K562 (cell line): Measurements from ENCODE around the gene GPR137C. TPM values are rescaled to one million over a fixed set of nuclear protein-coding genes. Genes with fewer than 3 reads are reported as not detected.

Experiments used
- ATAC-seq: fragments of 200-7000 bp; cut with Tn5 transposase; 3 replicates; pipeline ENCODE4 v1.9.1; 2020; ENCODE audit warnings: moderate library complexity
- BruUV-seq: library from RNA; stranded (reverse); fragments of 400-500 nt; replicated peaks from 2 replicates; lab custom pipeline; 2021; lab: Mats Ljungman, UMichigan
- CTCF ChIA-PET: fragments of 300-600 bp; formaldehyde crosslinking; extraction: SDS; loops from one replicate; lab custom pipeline; 2021; ENCODE audit warnings: low intra/inter-chr PET ratio; lab: Yijun Ruan, JAX
- POLR2A ChIA-PET: fragments of 300-600, 350-650 bp; sonication (Branson Sonifier 250); formaldehyde crosslinking; extraction: SDS; loops from one replicate; lab custom pipeline; 2021; ENCODE audit warnings: antibody characterized with exemption, inconsistent platforms; lab: Yijun Ruan, JAX
- DNase-seq, 4 experiments: peaks; one replicate each; pipeline versions ENCODE4 v3.0.0 to v3.0.0-alpha.2; 2011 to 2018; ENCODE audit warnings: low spot score in 3 of 4, mixed read lengths in 3 of 4; ENCODE audit errors: extremely low read depth in 1 of 4
- FAIRE-seq: peaks from 2 replicates; lab custom pipeline; 2011; peaks lifted over from hg19 to GRCh38; lab: Jason Lieb, UNC
- H2AFZ ChIP-seq: 2 replicates; pipeline ENCODE4 v1.6.0; 2011; ENCODE audit warnings: low read depth, low read length, control low read depth, inconsistent platforms
- H3K27ac ChIP-seq: fragments of 200-600 bp; 3 replicates; pipeline ENCODE4 v1.8.0; 2011; ENCODE audit warnings: low read depth, mild to moderate bottlenecking, control low read depth, inconsistent platforms, low read length, moderate library complexity, mixed read lengths; ENCODE audit errors: extremely low read depth
- H3K27me3 ChIP-seq, 2 experiments: fragments of 300-600 bp in 1 of 2; 2 replicates in 1 of 2; 3 replicates in 1 of 2; pipeline versions ENCODE4 v1.6.0 to v1.8.0; 2011; ENCODE audit warnings: inconsistent platforms in 2 of 2, low read length in 2 of 2, mild to moderate bottlenecking in 1 of 2, mixed read lengths in 1 of 2, moderate library complexity in 1 of 2; ENCODE audit not compliant: control insufficient read depth in 2 of 2, insufficient read depth in 2 of 2
- H3K36me3 ChIP-seq: fragments of 300-600 bp; 3 replicates; pipeline ENCODE4 v1.8.0; 2011; ENCODE audit warnings: mild to moderate bottlenecking, low read length, inconsistent platforms; ENCODE audit not compliant: control insufficient read depth, insufficient read depth
- H3K4me1 ChIP-seq, 2 experiments: fragments of 200-600 bp in 1 of 2; replicated peaks in 1 of 2; 2 replicates in 1 of 2; 3 replicates in 1 of 2; pipeline versions ENCODE4 v1.5.1 to v1.8.0; 2011; ENCODE audit warnings: inconsistent platforms in 2 of 2, low read length in 2 of 2, mild to moderate bottlenecking in 1 of 2, mixed read lengths in 1 of 2, moderate library complexity in 1 of 2; ENCODE audit not compliant: control insufficient read depth in 2 of 2, insufficient read depth in 2 of 2
- H3K4me2 ChIP-seq: 2 replicates; pipeline ENCODE4 v1.6.1; 2011; ENCODE audit warnings: low read length, control low read depth, inconsistent platforms, mixed read lengths; ENCODE audit not compliant: insufficient read depth
- H3K4me3 ChIP-seq: fragments of 200-600 bp; sonication (generic), shearing (Covaris generic); 2 replicates; pipeline ENCODE4 v1.5.1; 2016; ENCODE audit warnings: control low read depth, inconsistent platforms
- H3K79me2 ChIP-seq: fragments of 200-600 bp; 3 replicates; pipeline ENCODE4 v1.8.0; 2011; ENCODE audit warnings: low read length, inconsistent platforms; ENCODE audit not compliant: control insufficient read depth, insufficient read depth
- H3K9ac ChIP-seq, 2 experiments: 2 replicates each; pipeline versions ENCODE4 v1.6.0 to v1.6.1; 2011; ENCODE audit warnings: low read depth in 2 of 2, low read length in 2 of 2, control low read depth in 1 of 2, inconsistent platforms in 1 of 2, mild to moderate bottlenecking in 1 of 2, mixed read lengths in 1 of 2; ENCODE audit not compliant: insufficient read depth in 1 of 2
- H3K9me1 ChIP-seq: one replicate; pipeline ENCODE4 v1.6.0; 2011; ENCODE audit warnings: inconsistent platforms, mild to moderate bottlenecking, low read length, moderate library complexity; ENCODE audit not compliant: control insufficient read depth, insufficient read depth
- H3K9me3 ChIP-seq: replicated peaks from 2 replicates; pipeline ENCODE4 v1.5.1; 2011; ENCODE audit warnings: low read depth, low read length, inconsistent platforms; ENCODE audit not compliant: control insufficient read depth, insufficient read depth
- H4K20me1 ChIP-seq: replicated peaks from 2 replicates; pipeline ENCODE4 v1.6.1; 2011; ENCODE audit warnings: low read length, inconsistent platforms, mixed read lengths; ENCODE audit not compliant: control insufficient read depth, insufficient read depth
- ATF3 ChIP-seq, 2 experiments: fragments of 450-650 bp in 1 of 2; sonication (generic) in 1 of 2; formaldehyde crosslinking in 1 of 2; IDR thresholded peaks in 1 of 2; conservative IDR thresholded peaks in 1 of 2; 2 replicates each; pipeline versions ENCODE4 v1.6.1 to v1.8.1; 2016 to 2023; ENCODE audit warnings: mild to moderate bottlenecking in 2 of 2, moderate library complexity in 2 of 2, inconsistent platforms in 1 of 2, missing genetic modification reagents in 1 of 2
- HBP1 ChIP-seq: fragments of 450-650 bp; formaldehyde crosslinking; IDR thresholded peaks from 2 replicates; pipeline ENCODE4 v1.4.0; 2022; ENCODE audit warnings: missing genetic modification characterization
- WGBS: fragments of 100-300 bp; shearing (Covaris generic); methylation state at CpG from one replicate; pipeline ENCODE4 v1.1.6; 2016; ENCODE audit warnings: low coverage, mixed read lengths; ENCODE audit not compliant: insufficient coverage; ENCODE audit errors: missing lambda C conversion rate; 5-methylcytosine and 5-hydroxymethylcytosine counted together
- in situ Hi-C: fragments of 300-500 bp; cut with MboI; formaldehyde crosslinking; loops from 4 replicates; pipeline ENCODE4 v1.15.0; 2018; ENCODE audit warnings: inconsistent platforms, mixed read lengths
- intact Hi-C: fragments of 100-400 bp; cut with micrococcal nuclease; formaldehyde crosslinking; loops from 2 replicates; pipeline ENCODE4 v1.14.2; 2022
- polyA plus RNA-seq, 8 experiments: library from polyadenylated mRNA; depleted of rRNA in 4 of 8; stranded (reverse) in 5 of 8; unstranded in 3 of 8; fragments of >200 nt; fragmentation: Nextera tagmentation in 2 of 8; fragmentation: Illumina TruSeq in 1 of 8; extraction: Ambion mirVana in 2 of 8; extraction: Trizol in 1 of 8; gene quantifications; 2 replicates each; pipeline versions ENCODE4 v1.2.1 to v1.2.3, GENCODE V29; 2011 to 2014; ENCODE audit warnings: inconsistent platforms in 1 of 8, missing spikeins in 1 of 8
- total RNA-seq, 7 experiments: library from RNA; depleted of rRNA in 6 of 7; stranded (reverse); fragments of >200 nt in 6 of 7; fragmentation: Illumina TruSeq in 2 of 7; extraction: Trizol in 2 of 7; gene quantifications; 2 replicates each; pipeline versions ENCODE4 v1.2.1 to v1.2.3, GENCODE V29; 2011 to 2021; ENCODE audit warnings: low replicate concordance in 1 of 7

GPR137C gene
- total and polyA plus RNA-seq, 9 of the 15 experiments (the other 6 are each of a cell fraction or from before 2014, with no cell fraction given): 0.03 to 0.31 (median 0.06) TPM; not detected in 4

- no peak overlapping the region for H3K27ac ChIP-seq
- H3K9me3 ChIP-seq: no peaks in the 10 kb centered on the region
- no peak for FAIRE-seq
- no peaks in the 10 kb centered on the region for H3K79me2 ChIP-seq
- intact Hi-C loops (no loop called here), in situ Hi-C loops (no loop called here)
- BruUV-seq: no TSS peak
- no peaks in the 10 kb centered on the region for H3K9me1 ChIP-seq
- no peaks in the 10 kb centered on the region for H3K27me3 ChIP-seq
- no peaks in the 10 kb centered on the region; the same call in 2 of the 3 replicates for H3K36me3 ChIP-seq
- ATAC-seq: no peak
- H3K4me3 ChIP-seq: no peak overlapping the region
- ChIA-PET POLR2A (no interaction called here), CTCF (no interaction called here)
- no peak overlapping the region for H3K9ac ChIP-seq
- no peak for TF ChIP-seq HBP1 (CRISPR knock-in tag)
- TF ChIP-seq ATF3 (IDR thresholded peaks at IDR 0.05): peak; percentile 65
- no peak for TF ChIP-seq ATF3 (CRISPR knock-in tag; conservative IDR thresholded peaks at IDR 0.05)
- H2AFZ ChIP-seq: no peak overlapping the region
- no peak overlapping the region for H3K4me2 ChIP-seq
- no peaks in the 10 kb centered on the region for H4K20me1 ChIP-seq
- WGBS: 13% methylated on average over 1 of the region's 1 CpG
- no peak for DNase-seq
- H3K4me1 ChIP-seq: peaks cover 3 to 12% of the 10 kb centered on the region in 2 experiments; a peak in 3 of 5 replicates
Observed at GRCh38 chr14:52513249-52513648, 39.4 kb upstream of the GPR137C start.
